ENCODE data around the gene DSG4. TPM values are rescaled to one million over a fixed set of nuclear protein-coding genes. Genes with fewer than 3 reads are reported as not detected.

DSG4 gene
- total RNA-seq, 1 experiment from 2014 or later, result 0.07 TPM

GRCh38 chr18:31424383-31424988, 47.9 kb downstream of the DSG4 start (continued):
- TF ChIP-seq CTCF (IDR thresholded peaks at IDR 0.05 in 2 of 3, conservative IDR thresholded peaks at IDR 0.05 in 1 of 3; ENCODE audit: borderline replicate concordance in 1 of 3, insufficient read depth in 1 of 3, low read depth in 2 of 3, low read length in 2 of 3), result peak; percentile 79 to 96 (median 93)
- TF ChIP-seq EGR1 (IDR thresholded peaks at IDR 0.05; ENCODE audit: low read depth), result no peak
- TF ChIP-seq POLR2AphosphoS5 (IDR thresholded peaks at IDR 0.05; ENCODE audit: low read depth, low read length), result no peak

GRCh38 chr18:31426021-31426420, 49.4 kb downstream of the DSG4 start:
- H3K36me3 ChIP-seq (ENCODE audit: control insufficient read depth in 1 of 2, insufficient read depth in 2 of 2, low read length in 2 of 2), result no peaks in the 10 kb centered on the region
- H3K27me3 ChIP-seq (ENCODE audit: insufficient read depth, low read length), result no peaks in the 10 kb centered on the region
- TF ChIP-seq ZBTB33 (IDR thresholded peaks at IDR 0.05; ENCODE audit: extremely low read depth, insufficient replicate concordance, low read length) (no peak), MAX (IDR thresholded peaks at IDR 0.05) (no peak), ZFX (IDR thresholded peaks at IDR 0.05) (no peak), TCF7L2 (IDR thresholded peaks at IDR 0.05; ENCODE audit: borderline replicate concordance, extremely low read depth, insufficient read depth, insufficient read length) (no peak), YY1 (IDR thresholded peaks at IDR 0.05; ENCODE audit: extremely low read depth, insufficient replicate concordance, low read depth, low read length) (no peak), EZH2 (IDR thresholded peaks at IDR 0.05) (no peak), ELF1 (IDR thresholded peaks at IDR 0.05; ENCODE audit: borderline replicate concordance, low read depth) (no peak), SIN3A (IDR thresholded peaks at IDR 0.05; ENCODE audit: low read depth) (no peak), SRF (IDR thresholded peaks at IDR 0.05; ENCODE audit: low read depth) (no peak)
- no peaks in the 10 kb centered on the region for H3K9me2 ChIP-seq (ENCODE audit: insufficient read depth)
- H4K20me1 ChIP-seq (ENCODE audit: insufficient read depth), result no peaks in the 10 kb centered on the region
- no peak overlapping the region for H3K9ac ChIP-seq (ENCODE audit: low read length)
- H2AFZ ChIP-seq (ENCODE audit: low read depth, low read length, poor library complexity, severe bottlenecking), result no peak overlapping the region
- no peaks in the 10 kb centered on the region for H3K9me3 ChIP-seq (ENCODE audit: control insufficient read depth in 1 of 2, insufficient read depth in 1 of 2, low read depth in 1 of 2, low read length in 2 of 2)
- DNase-seq (ENCODE audit: low read depth, low spot score), result no peak
- ChIA-PET RAD21 (ENCODE audit: low non-redundant PET in 1 of 2, low total read pairs in 2 of 2, uncharacterized antibody in 2 of 2, unreplicated experiment in 2 of 2) (no interaction called here), CTCF (no interaction called here), POLR2A (no interaction called here)
- ATAC-seq, result no peak
- BruUV-seq (replicated peaks), result no TSS peak
- no peak overlapping the region for H3K4me2 ChIP-seq (ENCODE audit: low read length)
- intact Hi-C loops (cut with micrococcal nuclease), result loop anchor here (10.0 kb wide), 2 partner anchors 299 to 529 kb away; no protein-coding TSS in a partner anchor
- H3K79me2 ChIP-seq (ENCODE audit: insufficient read depth, low read length), result no peaks in the 10 kb centered on the region
- no peak overlapping the region for H3K4me3 ChIP-seq (replicated peaks in 1 of 2; ENCODE audit: low read depth in 1 of 2, low read length in 2 of 2)
- no peak overlapping the region for H3K27ac ChIP-seq (ENCODE audit: low read depth, low read length)
- H3K4me1 ChIP-seq (ENCODE audit: control insufficient read depth in 1 of 2, insufficient read depth in 2 of 2, low read length in 2 of 2), result peaks cover 5 to 26% of the 10 kb centered on the region in 2 experiments; a peak in 3 of 4 replicates
